ENCODE data around the gene ZDHHC18.
"Not testable (repeated sequence)": the region's sequence is repeated elsewhere in the genome, so short reads cannot be mapped to it uniquely, and the experiment has no call there.

ZDHHC18 gene

DNA sequence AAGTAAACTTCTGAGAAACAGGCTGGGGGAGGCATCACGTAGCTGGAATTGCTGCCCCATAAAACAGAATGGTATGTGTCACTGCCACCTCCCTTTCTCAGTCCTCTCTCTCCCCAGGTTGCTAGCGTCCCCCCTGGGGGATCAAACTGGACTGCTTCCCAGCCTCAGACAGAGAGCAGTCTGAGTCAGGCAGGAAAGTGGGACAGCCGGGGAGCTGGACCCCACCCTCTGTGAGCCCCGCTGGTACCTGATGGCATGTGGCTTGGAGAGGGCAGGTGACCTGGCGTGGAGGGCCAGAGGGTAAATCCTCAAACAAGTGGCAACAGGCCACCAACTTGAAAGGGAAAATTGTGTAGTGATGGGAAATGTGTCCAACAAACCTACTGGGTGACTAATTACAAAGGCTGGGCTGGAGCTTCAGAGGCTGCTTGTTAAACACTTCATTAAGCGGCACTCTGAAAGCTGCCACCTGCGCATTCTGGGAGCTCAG lies 35.4 kb downstream of the ZDHHC18 start:
- no peak for DNase-seq

DNA sequence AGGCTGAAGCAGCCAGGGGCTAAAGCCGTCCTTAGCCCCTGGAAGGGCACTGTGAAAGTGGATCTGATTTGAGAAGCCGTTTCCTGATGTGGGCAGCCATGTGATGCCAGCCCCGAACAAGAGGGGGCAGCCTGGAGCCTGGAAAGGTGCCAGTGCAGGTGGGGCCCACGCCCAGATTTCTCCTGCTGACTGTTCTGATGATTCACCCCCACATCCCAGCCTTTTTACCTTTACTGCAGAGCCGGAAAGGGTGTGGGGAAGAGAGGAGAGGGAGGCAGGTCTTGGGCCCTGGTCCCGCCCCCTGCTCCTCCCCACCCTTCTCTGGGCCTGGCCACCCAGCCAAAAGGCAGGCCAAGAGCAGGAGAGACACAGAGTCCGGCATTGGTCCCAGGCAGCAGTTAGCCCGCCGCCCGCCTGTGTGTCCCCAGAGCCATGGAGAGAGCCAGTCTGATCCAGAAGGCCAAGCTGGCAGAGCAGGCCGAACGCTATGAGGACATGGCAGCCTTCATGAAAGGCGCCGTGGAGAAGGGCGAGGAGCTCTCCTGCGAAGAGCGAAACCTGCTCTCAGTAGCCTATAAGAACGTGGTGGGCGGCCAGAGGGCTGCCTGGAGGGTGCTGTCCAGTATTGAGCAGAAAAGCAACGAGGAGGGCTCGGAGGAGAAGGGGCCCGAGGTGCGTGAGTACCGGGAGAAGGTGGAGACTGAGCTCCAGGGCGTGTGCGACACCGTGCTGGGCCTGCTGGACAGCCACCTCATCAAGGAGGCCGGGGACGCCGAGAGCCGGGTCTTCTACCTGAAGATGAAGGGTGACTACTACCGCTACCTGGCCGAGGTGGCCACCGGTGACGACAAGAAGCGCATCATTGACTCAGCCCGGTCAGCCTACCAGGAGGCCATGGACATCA lies 36.5 kb downstream of the ZDHHC18 start, which contains the start of gene SFN:
Gene SFN, plus strand, starts transcription at position 369 of the 904 bp plus-strand sequence. Its CDS starts 64 bp downstream, at position 433.
- DNase-seq, result no peak

DNA sequence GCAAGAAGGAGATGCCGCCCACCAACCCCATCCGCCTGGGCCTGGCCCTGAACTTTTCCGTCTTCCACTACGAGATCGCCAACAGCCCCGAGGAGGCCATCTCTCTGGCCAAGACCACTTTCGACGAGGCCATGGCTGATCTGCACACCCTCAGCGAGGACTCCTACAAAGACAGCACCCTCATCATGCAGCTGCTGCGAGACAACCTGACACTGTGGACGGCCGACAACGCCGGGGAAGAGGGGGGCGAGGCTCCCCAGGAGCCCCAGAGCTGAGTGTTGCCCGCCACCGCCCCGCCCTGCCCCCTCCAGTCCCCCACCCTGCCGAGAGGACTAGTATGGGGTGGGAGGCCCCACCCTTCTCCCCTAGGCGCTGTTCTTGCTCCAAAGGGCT lies 37.2 kb downstream of the ZDHHC18 start:
- DNase-seq, result no peak

DNA sequence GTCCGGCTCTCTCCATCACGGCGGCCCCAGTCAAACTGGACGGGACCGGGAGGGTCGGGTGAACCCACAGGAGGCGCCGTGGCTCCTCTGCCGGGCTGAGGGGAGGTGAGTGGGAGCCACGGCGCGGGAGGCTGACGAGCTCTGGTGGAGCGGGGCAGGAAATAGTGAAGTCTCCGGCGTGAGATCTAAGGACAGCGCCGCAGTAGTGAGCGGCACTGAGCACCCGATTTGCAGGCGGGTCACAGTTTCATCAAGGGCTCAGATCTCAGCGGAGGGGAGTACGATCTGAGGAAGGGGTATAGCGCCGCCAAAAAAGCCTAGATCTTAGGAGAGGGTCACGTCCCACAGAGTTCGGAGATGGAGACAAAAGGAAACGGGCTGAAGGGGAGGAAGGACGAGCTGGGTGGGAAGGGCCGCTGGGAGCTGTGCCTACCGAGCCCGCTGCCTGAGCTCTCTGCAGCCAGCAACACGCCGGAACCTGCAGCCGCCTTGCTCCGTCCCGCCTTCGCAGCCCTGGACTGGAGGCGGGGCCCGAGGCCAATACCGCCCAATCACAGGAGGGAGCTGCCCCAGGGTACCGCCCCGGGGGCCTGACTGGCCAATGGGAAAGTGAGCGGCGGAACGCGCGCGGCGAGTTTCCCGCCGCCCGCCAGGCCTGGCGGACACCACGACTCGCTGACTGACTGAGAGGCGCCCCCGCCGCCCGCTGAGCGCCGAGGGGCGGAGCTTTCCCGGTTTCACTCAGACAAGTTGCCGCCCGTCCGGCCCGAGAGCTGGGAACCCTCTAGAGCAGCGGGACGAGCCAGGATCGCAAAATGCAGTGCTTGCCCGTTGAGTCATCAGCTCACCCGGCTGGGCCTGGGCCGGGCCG lies 38.4 kb downstream of the ZDHHC18 start:
- peak; percentile 99 for DNase-seq

DNA sequence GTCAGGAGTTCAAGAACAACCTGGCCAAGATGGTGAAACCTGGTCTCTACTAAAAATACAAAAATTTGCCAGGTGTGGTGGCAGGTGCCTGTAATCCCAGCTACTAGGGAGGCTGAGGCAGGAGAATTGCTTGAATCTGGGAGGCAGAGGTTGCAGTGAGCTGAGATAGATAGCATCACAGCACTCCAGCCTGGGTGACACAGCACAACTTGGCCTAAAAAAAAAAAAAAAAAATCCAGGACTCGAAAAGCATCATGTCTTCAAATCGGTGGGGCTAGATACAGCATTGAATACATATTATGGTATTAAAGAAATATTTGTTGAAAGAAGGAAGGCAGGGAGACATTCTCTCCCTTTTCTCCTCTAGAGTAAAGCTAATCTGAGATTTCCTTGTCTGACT lies 46.6 kb downstream of the ZDHHC18 start:
- not testable (repeated sequence) for DNase-seq

DNA sequence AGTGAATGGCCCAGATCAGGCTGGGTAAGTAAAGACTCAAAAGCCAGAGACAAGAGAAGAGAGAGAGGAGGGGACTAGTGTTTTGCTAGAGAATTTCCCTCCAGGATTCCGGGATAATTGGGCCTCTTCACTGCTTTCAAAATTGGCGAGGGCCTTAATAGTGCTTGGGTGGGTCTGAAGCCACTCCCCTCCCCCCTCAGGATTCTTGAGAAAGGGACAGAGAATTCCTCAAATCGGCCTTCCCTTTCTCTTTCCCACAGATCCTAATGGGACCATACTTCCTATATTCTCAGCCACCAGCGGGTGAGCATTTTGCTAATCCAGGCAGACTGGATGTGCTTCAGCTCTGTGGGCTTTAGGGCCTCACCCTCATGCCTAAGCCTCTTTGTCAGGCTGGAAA lies 48.4 kb downstream of the ZDHHC18 start:
- no peak for DNase-seq

DNA sequence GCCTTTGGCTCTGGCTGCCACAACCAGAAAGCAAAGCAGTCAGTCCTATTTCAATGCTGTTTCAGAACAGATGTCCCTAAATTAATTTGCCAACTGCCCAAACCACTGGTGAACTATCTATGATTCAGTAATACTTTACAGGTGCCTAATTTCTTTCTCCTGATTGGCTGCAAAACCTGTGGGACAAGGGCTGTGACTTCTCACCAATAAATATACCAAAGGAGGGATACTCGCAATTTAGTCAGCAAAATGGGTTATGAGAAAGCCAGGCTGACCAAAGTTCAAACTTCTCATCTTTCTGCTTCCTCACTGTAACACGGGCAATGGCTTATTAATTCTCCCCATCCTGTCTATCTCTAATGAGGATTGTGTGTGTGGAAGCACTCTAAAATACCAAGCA lies 50.8 kb downstream of the ZDHHC18 start:
- no peak for DNase-seq

DNA sequence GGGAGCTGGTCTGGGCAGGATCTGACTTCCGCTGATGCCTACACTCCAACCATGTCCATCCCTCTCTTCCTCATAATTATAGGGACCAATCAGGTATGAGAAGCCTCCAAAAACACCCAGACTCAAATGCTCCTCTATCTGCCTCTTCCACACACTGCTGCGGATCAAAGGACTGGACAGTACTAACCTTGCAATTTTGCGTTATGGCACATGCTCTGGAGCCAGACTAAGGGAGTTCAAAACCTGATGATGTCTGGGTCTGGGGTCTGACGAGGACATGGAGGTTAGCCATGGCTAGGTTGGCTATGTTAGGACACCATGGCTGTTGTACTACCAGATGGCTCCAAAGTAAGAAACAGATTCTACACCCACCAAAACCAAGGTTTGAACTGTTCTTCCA lies 53.3 kb downstream of the ZDHHC18 start:
- DNase-seq, result no peak

DNA sequence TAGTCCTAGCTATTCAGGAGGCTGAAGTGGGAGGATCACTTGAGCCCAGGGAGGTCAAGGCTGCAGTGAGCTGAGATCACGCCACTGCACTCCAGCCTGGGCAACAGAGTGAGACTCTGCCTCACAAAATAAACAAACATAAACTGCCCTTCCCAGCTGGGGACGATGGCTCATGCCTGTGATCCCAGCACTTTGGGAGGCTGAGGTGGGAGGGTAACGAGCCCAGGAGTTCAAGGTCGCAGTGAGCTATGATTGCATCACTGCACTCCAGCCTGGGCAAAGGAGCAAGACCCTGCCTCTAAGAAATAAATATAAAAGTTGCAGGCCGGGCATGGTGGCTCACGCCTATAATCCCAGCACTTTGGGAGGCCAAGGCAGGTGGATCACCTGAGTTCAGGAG lies 55.1 kb downstream of the ZDHHC18 start:
- not testable (repeated sequence) for DNase-seq

DNA sequence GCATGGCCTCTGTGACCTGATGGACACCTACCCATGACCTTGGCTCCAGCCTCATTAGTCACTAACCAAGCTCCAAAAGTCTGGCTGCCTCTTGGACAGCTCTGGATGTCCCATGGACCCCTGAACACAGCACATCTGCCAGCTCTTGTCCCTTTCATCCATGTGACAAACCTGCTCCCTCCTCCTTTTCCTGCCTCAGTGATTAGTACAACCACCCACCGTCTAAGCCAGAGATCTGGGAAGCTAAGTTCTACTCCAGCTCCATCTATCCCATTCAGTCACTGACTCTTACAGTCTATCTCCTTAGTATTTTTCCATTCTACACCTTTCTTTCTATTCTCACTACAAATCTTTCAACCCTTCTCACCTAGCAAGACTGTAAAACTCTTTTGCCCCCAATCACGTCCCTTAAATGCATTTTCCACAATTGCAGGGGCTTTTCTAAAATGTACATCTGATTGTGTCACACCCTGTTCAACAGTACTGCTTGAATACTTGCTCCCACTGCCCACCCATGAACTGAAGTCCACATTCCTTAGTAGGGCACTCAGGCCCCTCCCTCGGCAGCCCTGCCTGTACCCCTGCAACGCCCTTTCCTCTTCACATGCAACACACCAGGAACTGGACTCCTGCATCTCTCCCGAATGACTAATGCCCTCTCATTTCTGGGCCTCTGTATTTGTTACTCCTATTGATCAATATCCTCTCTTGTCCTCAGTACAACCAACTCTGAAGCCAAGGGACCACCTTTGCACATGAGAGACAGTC lies 56.4 kb downstream of the ZDHHC18 start:
- no peak for DNase-seq

DNA sequence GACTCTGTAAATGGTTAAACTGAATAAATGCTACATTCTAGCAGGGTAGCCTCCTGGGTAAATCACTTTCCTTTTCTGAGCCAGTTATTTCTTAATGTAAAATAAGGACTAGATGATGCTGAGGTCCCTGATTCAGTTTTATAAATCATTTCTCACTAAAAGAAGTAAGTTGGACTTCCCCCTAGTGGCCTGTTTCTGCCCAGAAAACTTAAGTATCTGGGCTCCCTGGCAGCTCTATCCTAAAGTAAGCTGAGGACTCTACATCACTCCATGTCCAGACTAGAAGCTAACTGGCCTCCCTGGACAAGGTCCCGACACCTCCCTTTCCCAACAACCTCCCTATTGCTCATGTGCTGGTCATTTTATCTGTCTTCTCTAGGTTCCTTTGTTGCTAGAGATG lies 60.6 kb downstream of the ZDHHC18 start:
- no peak for DNase-seq

DNA sequence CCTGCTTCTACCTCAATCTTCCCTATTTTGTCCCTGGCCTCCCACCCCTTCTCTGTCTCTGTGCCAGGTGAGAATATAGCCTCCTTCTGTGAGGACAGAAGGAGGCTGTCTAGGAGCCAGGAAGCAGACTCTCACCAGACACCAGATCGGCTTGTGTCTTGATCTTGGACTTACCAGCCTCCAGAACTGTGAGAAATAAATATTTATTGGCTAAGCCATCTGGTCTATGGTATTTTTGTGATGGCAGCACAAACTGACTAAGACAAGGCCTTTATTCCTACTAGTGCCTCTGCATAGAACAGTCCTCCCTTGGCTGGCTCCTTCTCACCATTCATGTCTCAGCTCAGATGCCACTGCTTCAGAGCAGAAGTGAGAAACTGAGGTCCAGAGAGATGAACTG lies 61.7 kb downstream of the ZDHHC18 start:
- DNase-seq, result no peak

DNA sequence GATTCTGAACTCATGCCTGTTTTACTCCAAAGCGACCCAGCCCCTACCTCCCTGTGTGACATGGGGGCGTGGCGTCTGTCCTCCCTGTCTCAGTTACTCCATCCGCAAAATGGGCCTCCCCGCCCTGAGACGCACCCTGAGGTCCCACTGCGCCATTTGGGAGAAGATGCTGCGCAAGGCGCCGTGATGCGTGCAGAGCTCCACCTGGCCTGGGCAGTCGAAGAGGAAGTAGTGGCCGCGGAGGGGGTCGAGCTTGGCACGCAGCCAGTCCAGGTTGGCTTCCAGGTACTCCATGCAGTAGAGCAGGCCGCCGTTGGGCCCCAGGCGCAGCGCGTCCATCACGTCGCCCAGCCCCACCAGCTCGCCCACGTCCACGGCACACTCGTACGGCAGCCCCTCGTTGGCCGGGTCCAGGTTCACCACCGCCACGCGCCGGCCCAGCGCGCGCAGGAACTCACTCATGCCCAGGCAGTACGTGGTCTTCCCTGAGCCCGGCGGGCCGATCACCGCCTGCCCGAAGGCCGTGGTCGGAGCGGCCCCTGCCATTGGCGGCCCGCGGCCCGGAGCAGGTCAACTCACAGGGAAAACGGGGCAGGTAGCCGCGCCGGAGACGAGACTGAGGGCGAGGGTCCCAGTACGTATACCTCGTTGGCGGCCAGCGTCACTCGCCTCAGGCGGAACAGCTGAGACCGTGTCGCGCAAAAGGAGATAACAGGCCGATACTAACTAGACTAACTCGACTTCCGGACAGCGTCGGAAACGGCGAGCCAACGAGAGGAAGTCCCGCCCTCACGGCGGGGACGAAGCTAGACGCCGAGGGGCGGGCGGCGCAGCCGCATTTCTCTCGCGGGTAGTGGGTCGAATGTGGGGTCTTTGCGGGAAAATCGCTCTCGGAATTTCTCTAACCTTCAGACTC lies 63.3 kb downstream of the ZDHHC18 start, which contains the start of gene GPN2:
Gene GPN2, minus strand, starts transcription at position 733 of the 916 bp plus-strand sequence. Its CDS starts 187 bp downstream, at position 546.
- DNase-seq, result peak; percentile 82

DNA sequence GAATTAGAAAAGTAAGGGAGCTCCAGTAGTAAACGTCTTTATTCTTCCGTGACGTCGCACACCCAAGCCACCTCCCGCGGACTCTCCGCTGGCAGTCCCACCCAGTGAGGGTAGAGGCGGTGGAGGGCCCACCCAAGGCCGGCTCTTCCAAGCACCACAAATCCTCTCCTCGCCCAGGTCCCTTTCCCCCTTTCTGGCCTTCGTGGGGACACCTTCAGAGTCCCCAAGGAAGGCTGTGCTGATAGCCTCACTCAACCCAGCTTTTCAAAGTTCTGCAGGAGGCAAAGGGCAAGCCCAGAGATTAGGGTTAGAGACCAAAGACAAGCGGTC lies 63.9 kb downstream of the ZDHHC18 start:
- no peak for DNase-seq

DNA sequence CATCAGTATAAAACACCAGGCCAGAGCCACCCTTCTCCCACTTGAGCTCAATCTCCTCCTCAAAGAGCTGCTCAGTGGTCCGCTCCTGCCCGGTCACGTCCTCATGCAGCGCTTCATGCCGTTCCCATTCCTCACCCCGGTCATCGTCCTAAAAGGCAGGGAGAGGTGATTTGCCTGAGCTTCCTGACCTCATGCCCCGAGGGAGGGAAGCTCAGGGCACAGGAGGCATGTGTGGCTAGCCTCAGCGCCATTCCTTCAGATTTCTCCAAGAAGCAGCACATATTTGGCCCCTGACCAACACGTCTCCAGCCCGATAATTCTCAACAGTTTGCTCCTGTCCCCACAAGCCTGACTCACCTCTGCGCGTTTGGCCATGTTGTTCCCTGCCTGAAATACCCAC lies 67.8 kb downstream of the ZDHHC18 start:
- DNase-seq, result no peak

DNA sequence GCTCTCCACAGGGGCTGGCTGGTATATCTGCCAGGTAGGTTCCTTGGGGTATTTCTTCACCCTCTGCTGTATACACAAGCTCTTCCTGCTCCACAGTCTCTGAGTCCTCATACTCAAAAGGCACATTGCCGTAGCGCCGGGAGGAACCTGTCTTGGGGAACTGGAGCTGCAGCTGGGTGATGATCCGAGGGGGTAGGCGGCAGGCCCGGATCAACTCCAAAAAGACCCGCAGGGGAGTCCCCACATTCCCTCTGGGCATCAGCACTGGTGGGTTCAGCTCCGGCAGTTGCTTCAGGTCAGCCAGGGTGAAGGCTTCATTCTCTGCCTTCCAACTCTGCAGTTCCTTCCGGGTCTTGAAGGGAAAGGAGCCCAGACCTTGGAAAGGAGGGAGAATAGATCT lies 70.9 kb downstream of the ZDHHC18 start:
- no peak for DNase-seq

DNA sequence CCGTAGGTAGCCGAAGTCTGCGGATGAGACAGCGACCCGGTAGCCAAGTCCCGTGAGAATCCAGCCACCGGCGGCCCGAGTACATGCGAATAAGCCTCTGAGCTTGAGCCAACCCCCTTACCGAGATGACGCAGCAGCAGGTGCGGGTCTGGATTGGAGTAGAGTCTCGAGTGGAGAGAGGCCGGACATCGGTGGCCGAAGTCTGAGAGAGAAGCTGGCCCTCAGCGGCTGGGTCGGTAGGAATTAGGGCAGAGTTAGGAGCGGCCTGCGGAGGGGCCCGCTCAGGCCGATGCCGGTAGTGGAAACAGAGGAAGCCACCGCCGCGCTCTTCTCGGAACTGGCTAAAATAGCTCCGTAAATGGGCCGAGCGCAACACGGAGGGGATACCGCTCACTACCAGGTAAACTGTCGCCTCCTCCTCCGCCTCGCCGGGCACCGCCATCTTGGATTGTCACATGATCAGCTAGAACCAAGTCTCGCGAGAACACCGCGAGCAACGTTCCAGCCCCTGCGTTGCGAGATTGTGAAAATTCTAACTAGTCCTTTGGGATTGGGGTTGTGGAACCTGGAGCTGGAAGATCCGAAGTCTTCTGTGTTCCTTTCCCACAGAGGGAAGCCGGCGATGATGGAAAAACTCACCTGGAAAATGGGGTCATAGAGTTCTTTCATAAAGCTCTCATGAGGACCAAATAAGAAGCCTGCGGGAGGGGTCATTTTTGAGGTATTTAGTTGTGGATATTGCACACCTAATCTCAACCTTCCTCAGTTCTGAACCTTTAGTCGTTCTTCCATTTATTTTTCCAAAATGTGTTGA lies 73.7 kb downstream of the ZDHHC18 start, which contains the start of gene GPATCH3:
Gene GPATCH3, minus strand, starts transcription at position 467 of the 814 bp plus-strand sequence. Its CDS starts 25 bp downstream, at position 442.
- peak; percentile 91 for DNase-seq

DNA sequence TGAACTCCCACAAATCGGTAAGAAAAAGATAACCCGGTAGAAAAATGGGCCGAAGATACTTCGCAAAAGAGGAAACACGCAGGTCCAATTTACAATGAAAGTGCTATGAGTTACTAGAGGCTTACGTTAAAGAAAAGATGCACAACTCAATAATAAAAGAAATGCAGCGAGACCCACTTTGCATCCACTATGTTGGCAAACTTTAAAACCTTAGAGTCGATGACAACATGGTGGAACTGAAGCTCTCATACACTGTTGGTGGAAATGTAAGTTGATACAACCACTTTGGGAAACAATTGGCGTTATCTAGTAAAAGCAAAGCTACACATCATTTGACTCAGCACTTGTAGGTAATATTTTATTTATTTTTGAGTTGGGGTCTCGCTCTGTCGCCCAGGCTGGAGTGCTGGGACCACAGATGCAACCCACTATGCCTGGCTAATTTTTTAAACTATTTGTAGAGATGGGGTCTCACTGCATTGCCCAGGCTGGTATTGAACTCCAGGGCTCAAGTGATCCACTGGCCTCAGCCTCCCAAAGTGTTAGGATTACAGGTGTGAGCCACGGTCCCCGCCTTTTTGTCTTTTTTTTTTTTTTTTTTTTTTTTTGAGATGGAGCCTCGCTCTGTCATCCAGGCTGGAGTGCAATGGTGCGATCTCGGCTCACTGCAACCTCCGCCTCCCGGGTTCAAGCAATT lies 74.5 kb downstream of the ZDHHC18 start:
- DNase-seq, result no peak
